B cell (primary cell): Measurements from ENCODE around the gene ZDHHC14. TPM values are rescaled to one million over a fixed set of nuclear protein-coding genes. Genes with fewer than 3 reads are reported as not detected.

Experiments used
- ATAC-seq: fragments of 200-7000 bp; cut with Tn5 transposase; one replicate; pipeline ENCODE4 v1.10.0; 2021; ENCODE audit warnings: low read depth, mild to moderate bottlenecking, moderate number of reproducible peaks, moderate library complexity
- CTCF ChIA-PET: fragments of 350-600 bp; sonication (Branson Sonifier 250); formaldehyde crosslinking; loops from one replicate; lab custom pipeline; 2021; ENCODE audit warnings: antibody characterized with exemption, inconsistent platforms; lab: Charles Lee
- POLR2A ChIA-PET: fragments of 350-600 bp; sonication (Branson Sonifier 250); formaldehyde crosslinking; loops from one replicate; lab custom pipeline; 2021; ENCODE audit warnings: antibody characterized with exemption; lab: Charles Lee
- DNase-seq: peaks from one replicate; pipeline ENCODE4 v3.0.0; 2013
- H2AFZ ChIP-seq: 2 replicates; pipeline ENCODE4 v1.6.1; 2012; ENCODE audit warnings: mild to moderate bottlenecking, low read depth, low read length; ENCODE audit not compliant: insufficient read depth, poor library complexity, severe bottlenecking
- H3K27ac ChIP-seq, 2 donors: 1 replicate in 1 of 2; 2 replicates in 1 of 2; pipeline ENCODE4 v1.5.1; 2012 to 2013; ENCODE audit warnings: low read length in 2 of 2, mild to moderate bottlenecking in 2 of 2, moderate library complexity in 1 of 2
- H3K27me3 ChIP-seq, 4 experiments: fragments of 200-600 bp in 1 of 4; sonication (generic) in 1 of 4; replicated peaks in 1 of 4; 1 replicate in 2 of 4; 2 replicates in 2 of 4; pipeline versions ENCODE4 v1.6.1 to v1.7.0; 2013 to 2016; ENCODE audit warnings: low read length in 3 of 4, mild to moderate bottlenecking in 2 of 4, mixed read lengths in 1 of 4, moderate library complexity in 1 of 4; ENCODE audit not compliant: insufficient read depth in 4 of 4, control insufficient read depth in 3 of 4; ENCODE audit errors: control extremely low read depth in 1 of 4
- H3K36me3 ChIP-seq, 2 experiments: replicated peaks in 1 of 2; 1 replicate in 1 of 2; 2 replicates in 1 of 2; pipeline versions ENCODE4 v1.6.1 to v1.7.1; 2013; ENCODE audit warnings: low read length in 1 of 2; ENCODE audit not compliant: insufficient read depth in 2 of 2, control insufficient read depth in 1 of 2; ENCODE audit errors: control extremely low read depth in 1 of 2, extremely low read depth in 1 of 2
- H3K4me1 ChIP-seq, 2 donors: fragments of 200-600 bp in 1 of 2; sonication (generic) in 1 of 2; 1 replicate in 1 of 2; 2 replicates in 1 of 2; pipeline versions ENCODE4 v1.5.1 to v1.6.1; 2013 to 2017; ENCODE audit warnings: low read length in 2 of 2; ENCODE audit not compliant: control insufficient read depth in 2 of 2, insufficient read depth in 2 of 2
- H3K4me2 ChIP-seq: replicated peaks from 2 replicates; pipeline ENCODE3; 2012; ENCODE audit warnings: mild to moderate bottlenecking, low read depth, low read length; ENCODE audit not compliant: poor library complexity, severe bottlenecking
- H3K4me3 ChIP-seq, 5 experiments: fragments of 200-600 bp in 1 of 5; sonication (generic) in 1 of 5; 1 replicate in 3 of 5; 2 replicates in 2 of 5; pipeline versions ENCODE4 v1.5.1 to v1.7.0; 2011 to 2016; ENCODE audit warnings: low read length in 4 of 5, mild to moderate bottlenecking in 4 of 5, low read depth in 2 of 5, control low read depth in 1 of 5, moderate library complexity in 1 of 5; ENCODE audit not compliant: insufficient read depth in 1 of 5; ENCODE audit errors: control extremely low read depth in 1 of 5, extremely low read depth in 1 of 5
- H3K79me2 ChIP-seq: fragments of 200-600 bp; sonication (generic); one replicate; pipeline ENCODE4 v1.6.0; 2016; ENCODE audit warnings: low read length; ENCODE audit not compliant: control insufficient read depth, insufficient read depth
- H3K9ac ChIP-seq: fragments of 200-600 bp; sonication (generic); 2 replicates; pipeline ENCODE4 v1.6.1; 2017; ENCODE audit warnings: mild to moderate bottlenecking, low read length, moderate library complexity
- H3K9me3 ChIP-seq, 3 donors: one replicate each; pipeline versions ENCODE4 v1.6.1 to v1.7.1; 2013; ENCODE audit warnings: low read length in 2 of 3; ENCODE audit not compliant: control insufficient read depth in 2 of 3, insufficient read depth in 1 of 3; ENCODE audit errors: control extremely low read depth in 1 of 3
- H4K20me1 ChIP-seq: 2 replicates; pipeline ENCODE4 v1.6.0; 2012; ENCODE audit warnings: mild to moderate bottlenecking, low read length; ENCODE audit not compliant: insufficient read depth, control insufficient read depth, poor library complexity, severe bottlenecking
- H3K27ac Mint-ChIP-seq: one replicate; pipeline ENCODE4 v1.8.0; 2021; ENCODE audit warnings: mixed read lengths
- H3K27me3 Mint-ChIP-seq: one replicate; pipeline ENCODE4 v1.8.0; 2021; ENCODE audit warnings: mixed read lengths
- H3K4me1 Mint-ChIP-seq: one replicate; pipeline ENCODE4 v1.8.0; 2021; ENCODE audit warnings: mixed read lengths
- H3K4me3 Mint-ChIP-seq: one replicate; pipeline ENCODE4 v1.8.0; 2021; ENCODE audit warnings: mixed read lengths
- H3K9me3 Mint-ChIP-seq: one replicate; pipeline ENCODE4 v1.8.0; 2022; ENCODE audit warnings: mixed read lengths; ENCODE audit not compliant: insufficient read depth
- CTCF ChIP-seq: fragments of 200-600 bp; IDR thresholded peaks from one replicate; pipeline ENCODE4 v1.8.0; 2022; ENCODE audit warnings: antibody characterized with exemption, mild to moderate bottlenecking
- EZH2 ChIP-seq: IDR thresholded peaks from 2 replicates; pipeline ENCODE4 v1.6.1; 2012; ENCODE audit warnings: borderline replicate concordance, low read depth, mild to moderate bottlenecking, moderate library complexity, low read length; ENCODE audit not compliant: insufficient read depth, poor library complexity, severe bottlenecking
- WGBS: methylation state at CpG from one replicate; pipeline ENCODE4 v1.1.5; 2013; ENCODE audit warnings: missing lambda C conversion rate; ENCODE audit not compliant: insufficient coverage; 5-methylcytosine and 5-hydroxymethylcytosine counted together
- intact Hi-C: fragments of 100-400 bp; cut with micrococcal nuclease; formaldehyde crosslinking; loops from one replicate; pipeline ENCODE4 v1.10.0; 2022
- polyA plus RNA-seq: library from polyadenylated mRNA; depleted of rRNA; stranded (reverse); fragments of >200 nt; gene quantifications from 2 replicates; pipeline ENCODE4 v1.2.3, GENCODE V29; 2012
- total RNA-seq, 2 donors: library from RNA; stranded (reverse); fragments of 120-200 nt in 1 of 2; gene quantifications; 1 replicate in 1 of 2; 2 replicates in 1 of 2; pipeline versions ENCODE4 v1.2.3 to v1.2.4, GENCODE V29; 2013 to 2022

The ZDHHC14 gene
- total and polyA plus RNA-seq, 2 donors (not counting 1 experiment from before 2014, with no cell fraction given): 8.8 to 50.4 TPM

GRCh38 chr6:157706883-157707282, 325.9 kb downstream of the ZDHHC14 start:
- Mint-ChIP-seq H3K9me3 (peaks cover 2% of the 10 kb centered on the region), H3K4me1 (no peaks in the 10 kb centered on the region), H3K27ac (no peak overlapping the region), H3K27me3 (peaks cover 4% of the 10 kb centered on the region), H3K4me3 (no peak overlapping the region)
- H3K4me3 ChIP-seq: no peak overlapping the region
- no peak overlapping the region for H3K4me2 ChIP-seq
- H3K27ac ChIP-seq: no peak overlapping the region
- H2AFZ ChIP-seq: no peak overlapping the region
- no peaks in the 10 kb centered on the region for H3K36me3 ChIP-seq
- H3K9me3 ChIP-seq: no peaks in the 10 kb centered on the region
- WGBS: no CpG with 5 or more reads among the region's 2 CpGs
- CTCF ChIA-PET: no interaction called here
- H3K79me2 ChIP-seq: no peaks in the 10 kb centered on the region
- ATAC-seq: no peak
- POLR2A ChIA-PET: no interaction called here
- H3K9ac ChIP-seq: no peak overlapping the region
- intact Hi-C loops: no loop called here
- no peaks in the 10 kb centered on the region for H3K4me1 ChIP-seq
- DNase-seq: no peak
- peaks cover 0 to 2% (median 0%) of the 10 kb centered on the region in 4 experiments for H3K27me3 ChIP-seq
- TF ChIP-seq EZH2 (no peak), CTCF (no peak)
- H4K20me1 ChIP-seq: no peaks in the 10 kb centered on the region

- H3K9me3 Mint-ChIP-seq: peaks cover 2% of the 10 kb centered on the region
- ChIA-PET CTCF (no interaction called here), POLR2A (interaction anchor here (0.7 kb wide), 1 partner anchor 16 kb away, joined by 4 read pairs; no protein-coding TSS in a partner anchor)
- Histone ChIP-seq H3K9me3 (no peaks in the 10 kb centered on the region), H2AFZ (no peak overlapping the region), H3K27me3 (peaks cover 0 to 2% (median 0%) of the 10 kb centered on the region in 4 experiments), H3K4me3 (no peak overlapping the region), H3K27ac (no peak overlapping the region), H3K9ac (no peak overlapping the region), H3K36me3 (no peaks in the 10 kb centered on the region), H3K4me2 (no peak overlapping the region), H3K79me2 (no peaks in the 10 kb centered on the region), H4K20me1 (no peaks in the 10 kb centered on the region), H3K4me1 (no peaks in the 10 kb centered on the region)
- H3K4me3 Mint-ChIP-seq: no peak overlapping the region
- no peak overlapping the region for H3K27ac Mint-ChIP-seq
- no peaks in the 10 kb centered on the region for H3K4me1 Mint-ChIP-seq
- H3K27me3 Mint-ChIP-seq: peaks cover 4% of the 10 kb centered on the region
- 70% methylated on average over 5 of the region's 6 CpGs for WGBS
- ATAC-seq (no peak), DNase-seq (no peak)
- TF ChIP-seq CTCF (no peak), EZH2 (no peak)
- intact Hi-C loops: no loop called here
These were observed 326.6 kb downstream of the ZDHHC14 start for GRCh38 chr6:157707576-157707975.
